Measurements from ENCODE around the gene TBX15.

Gene TBX15

DNA sequence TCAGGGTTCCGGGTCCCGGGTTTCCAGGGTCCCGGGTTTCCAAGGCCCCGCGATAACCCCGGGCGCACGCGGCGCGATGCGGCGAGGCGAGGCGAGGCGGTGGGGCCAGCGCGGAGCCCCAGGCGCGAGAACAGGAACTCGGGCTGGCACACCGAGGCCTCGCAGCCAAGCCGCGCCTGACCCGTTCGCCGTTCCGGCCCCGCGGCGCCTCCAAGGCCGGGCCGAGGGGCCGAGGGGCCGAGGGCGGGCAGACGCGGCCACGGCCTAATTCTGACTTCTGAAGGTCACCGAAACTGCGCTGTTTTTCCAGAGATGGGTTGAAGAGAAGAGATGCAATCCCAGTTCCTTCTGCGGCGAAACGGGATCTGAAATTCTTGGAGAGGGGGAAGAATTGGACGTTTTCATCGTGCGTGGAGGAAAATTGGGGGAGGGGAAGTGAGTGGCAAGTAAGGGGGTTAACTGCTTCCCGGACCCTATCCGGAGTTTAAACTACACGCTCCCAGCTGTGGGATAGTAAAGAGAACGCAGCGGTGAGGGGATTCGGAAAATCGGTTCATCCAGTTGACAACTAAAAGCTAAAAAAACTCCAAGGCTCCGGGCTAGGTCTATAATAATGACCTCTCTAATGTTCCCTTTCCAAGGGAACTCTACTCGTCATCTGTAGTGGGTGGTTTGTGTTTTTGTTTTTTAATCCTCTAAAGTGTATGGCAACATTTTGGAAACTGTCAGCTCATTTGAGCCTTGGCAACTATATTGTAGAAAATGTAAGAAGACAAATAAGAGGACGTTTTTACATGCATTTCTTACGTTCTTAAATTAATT, 8.2 kb downstream of the TBX15 start:
- no peak for DNase-seq (ENCODE audit: low read depth)
- TF ChIP-seq, protein P1, sequence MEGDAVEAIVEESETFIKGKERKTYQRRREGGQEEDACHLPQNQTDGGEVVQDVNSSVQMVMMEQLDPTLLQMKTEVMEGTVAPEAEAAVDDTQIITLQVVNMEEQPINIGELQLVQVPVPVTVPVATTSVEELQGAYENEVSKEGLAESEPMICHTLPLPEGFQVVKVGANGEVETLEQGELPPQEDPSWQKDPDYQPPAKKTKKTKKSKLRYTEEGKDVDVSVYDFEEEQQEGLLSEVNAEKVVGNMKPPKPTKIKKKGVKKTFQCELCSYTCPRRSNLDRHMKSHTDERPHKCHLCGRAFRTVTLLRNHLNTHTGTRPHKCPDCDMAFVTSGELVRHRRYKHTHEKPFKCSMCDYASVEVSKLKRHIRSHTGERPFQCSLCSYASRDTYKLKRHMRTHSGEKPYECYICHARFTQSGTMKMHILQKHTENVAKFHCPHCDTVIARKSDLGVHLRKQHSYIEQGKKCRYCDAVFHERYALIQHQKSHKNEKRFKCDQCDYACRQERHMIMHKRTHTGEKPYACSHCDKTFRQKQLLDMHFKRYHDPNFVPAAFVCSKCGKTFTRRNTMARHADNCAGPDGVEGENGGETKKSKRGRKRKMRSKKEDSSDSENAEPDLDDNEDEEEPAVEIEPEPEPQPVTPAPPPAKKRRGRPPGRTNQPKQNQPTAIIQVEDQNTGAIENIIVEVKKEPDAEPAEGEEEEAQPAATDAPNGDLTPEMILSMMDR (IDR thresholded peaks at IDR 0.05; ENCODE audit: low read depth, low read length, missing control alignments): no peak
- no peak overlapping the region for H3K4me3 ChIP-seq (ENCODE audit: low read depth, low read length)

DNA sequence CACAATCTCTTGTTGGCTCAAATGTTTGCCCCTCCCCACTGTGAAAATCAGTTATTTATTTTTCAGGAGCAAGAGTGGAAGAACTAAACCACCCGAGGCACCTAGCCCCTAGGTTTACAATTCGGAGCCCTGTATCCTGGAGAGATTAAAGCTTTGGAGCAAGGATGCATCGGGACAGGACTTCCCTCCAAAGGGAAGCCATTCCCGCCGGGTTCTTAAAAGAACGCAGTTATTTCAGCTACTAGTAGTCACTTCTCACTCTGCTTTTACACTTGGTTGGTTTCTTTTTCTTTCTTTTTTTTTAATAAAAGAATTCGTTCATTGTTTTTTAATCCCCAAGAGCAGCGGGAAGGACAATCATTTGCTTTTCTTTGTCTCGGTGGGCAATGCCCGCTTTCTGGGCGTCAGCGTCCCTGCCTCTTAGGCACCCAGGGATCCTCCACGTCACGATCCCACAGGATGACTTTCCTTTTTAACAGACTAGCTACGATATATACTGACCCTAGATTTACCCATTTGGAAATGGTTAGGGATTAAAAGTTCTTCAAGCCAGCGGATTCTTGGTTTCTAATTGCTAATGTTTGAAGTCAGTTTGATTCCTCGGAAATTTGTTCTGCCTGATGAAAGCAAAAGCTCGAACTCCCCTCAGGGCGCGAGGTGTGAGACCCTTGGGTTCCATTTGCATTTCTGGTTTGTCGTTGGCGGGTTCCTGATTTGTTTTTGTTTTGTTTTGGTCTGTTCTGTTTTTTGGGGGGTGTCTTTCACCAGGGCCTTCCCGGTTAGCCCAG, 9.0 kb downstream of the TBX15 start:
- no peak for DNase-seq (ENCODE audit: low read depth)
- TF ChIP-seq, protein P1 (IDR thresholded peaks at IDR 0.05; ENCODE audit: low read depth, low read length, missing control alignments): no peak
- no peak overlapping the region for H3K4me3 ChIP-seq (ENCODE audit: low read depth, low read length)

DNA sequence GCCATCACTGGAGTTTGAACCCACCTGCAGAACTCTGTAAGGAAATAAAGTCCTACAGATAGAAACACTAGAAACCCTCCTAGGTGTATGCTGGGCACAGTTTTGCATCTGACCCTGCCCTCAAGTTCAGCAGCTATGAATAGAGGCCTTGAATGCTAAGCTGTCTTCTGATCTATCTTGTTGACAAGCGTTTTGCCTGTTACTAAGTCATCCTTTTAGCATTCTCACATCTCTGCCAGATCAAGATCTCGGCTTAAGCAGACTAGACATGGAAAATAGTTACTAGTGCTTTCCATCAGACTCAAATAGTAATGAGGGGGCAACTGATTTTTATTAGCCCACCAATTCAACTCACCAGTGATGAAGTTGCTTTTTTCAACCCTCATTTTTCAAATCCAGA, 10.5 kb downstream of the TBX15 start:
- TF ChIP-seq, protein P1 (IDR thresholded peaks at IDR 0.05; ENCODE audit: low read depth, low read length, missing control alignments): no peak
- H3K4me3 ChIP-seq (ENCODE audit: low read depth, low read length): no peak overlapping the region
- DNase-seq (ENCODE audit: low read depth): no peak

DNA sequence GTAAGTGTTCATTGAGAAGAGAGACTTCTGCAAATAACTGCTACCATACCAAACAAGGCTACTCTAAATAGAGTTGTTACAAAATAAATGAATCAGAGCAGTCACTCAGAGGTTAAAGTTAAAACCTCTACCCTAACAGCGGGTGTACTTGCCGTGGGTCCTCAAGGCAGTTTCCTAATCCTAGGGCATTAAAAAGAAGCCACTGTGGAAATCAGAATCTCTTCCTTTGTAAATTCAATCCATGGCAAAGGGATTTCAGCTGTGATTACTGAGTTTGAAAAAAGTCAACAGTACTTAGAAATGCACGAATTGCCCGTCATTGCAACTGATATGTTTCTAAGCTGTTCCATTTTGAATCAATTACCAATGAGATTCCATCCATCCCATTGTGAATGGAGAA, 13.5 kb downstream of the TBX15 start:
- no peak for DNase-seq (ENCODE audit: low read depth)
- TF ChIP-seq, protein P1 (IDR thresholded peaks at IDR 0.05; ENCODE audit: low read depth, low read length, missing control alignments): no peak
- H3K4me3 ChIP-seq (ENCODE audit: low read depth, low read length): no peak overlapping the region

DNA sequence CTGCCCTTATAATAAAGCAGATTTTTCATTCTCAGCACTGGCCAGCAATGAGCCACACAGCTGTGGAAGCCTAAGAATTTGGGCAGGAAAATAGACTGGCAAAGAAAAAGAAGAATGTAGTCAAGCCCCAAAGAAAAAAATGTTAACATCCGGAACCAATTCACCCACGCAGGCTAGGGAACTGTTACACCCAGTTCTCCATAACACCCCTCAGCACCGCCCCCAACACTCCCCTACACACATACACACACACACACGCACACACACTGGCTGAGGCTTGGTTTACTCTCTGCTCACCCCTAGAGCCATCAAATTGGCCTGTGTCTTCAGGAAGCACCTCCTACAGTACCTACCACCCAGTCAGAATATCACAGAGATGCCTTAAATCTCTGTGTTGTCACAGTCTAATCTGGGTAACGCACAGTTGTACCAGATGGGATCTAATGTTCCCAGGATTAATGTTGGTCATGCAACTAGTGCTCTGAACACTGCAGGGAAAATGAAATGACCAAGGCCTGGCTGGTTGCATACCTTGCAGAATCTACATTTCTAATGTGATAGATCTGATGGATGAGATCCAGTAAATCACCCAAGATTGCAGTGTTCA, 14.5 kb downstream of the TBX15 start:
- TF ChIP-seq, protein P1 (IDR thresholded peaks at IDR 0.05; ENCODE audit: low read depth, low read length, missing control alignments): no peak
- H3K4me3 ChIP-seq (ENCODE audit: low read depth, low read length): no peak overlapping the region
- no peak for DNase-seq (ENCODE audit: low read depth)

DNA sequence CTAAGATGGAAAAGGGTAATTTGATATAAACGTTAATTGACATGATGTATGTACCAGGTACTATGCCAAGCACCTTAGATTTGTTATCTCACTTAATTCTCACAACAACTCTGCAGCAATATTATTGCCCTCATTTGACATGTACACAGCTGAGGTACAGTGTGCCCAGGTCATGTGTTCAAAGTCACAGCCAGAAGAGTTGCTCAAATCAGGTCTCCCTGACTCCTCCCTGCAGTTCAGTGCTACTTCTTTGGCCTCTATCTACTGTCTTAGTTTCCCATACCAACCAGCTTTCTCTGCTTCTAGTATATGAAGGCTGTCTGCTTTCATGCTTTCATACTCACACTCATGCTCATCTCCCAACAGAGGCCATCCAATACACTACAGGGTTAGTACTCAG, 15.1 kb downstream of the TBX15 start:
- TF ChIP-seq, protein P1 (IDR thresholded peaks at IDR 0.05; ENCODE audit: low read depth, low read length, missing control alignments): no peak
- no peak overlapping the region for H3K4me3 ChIP-seq (ENCODE audit: low read depth, low read length)
- DNase-seq (ENCODE audit: low read depth): no peak
